HG03095 (cell line): ENCODE data around the gene MEI4.
"Not testable (repeated sequence)": the region's sequence is repeated elsewhere in the genome, so short reads cannot be mapped to it uniquely, and the experiment has no call there.

Experiments
- ATAC-seq: cut with Tn5 transposase; IDR thresholded peaks from one replicate; pipeline ENCODE4 v1.9.1; 2021; ENCODE audit warnings: moderate library complexity; ENCODE audit not compliant: unreplicated experiment

Gene MEI4

DNA sequence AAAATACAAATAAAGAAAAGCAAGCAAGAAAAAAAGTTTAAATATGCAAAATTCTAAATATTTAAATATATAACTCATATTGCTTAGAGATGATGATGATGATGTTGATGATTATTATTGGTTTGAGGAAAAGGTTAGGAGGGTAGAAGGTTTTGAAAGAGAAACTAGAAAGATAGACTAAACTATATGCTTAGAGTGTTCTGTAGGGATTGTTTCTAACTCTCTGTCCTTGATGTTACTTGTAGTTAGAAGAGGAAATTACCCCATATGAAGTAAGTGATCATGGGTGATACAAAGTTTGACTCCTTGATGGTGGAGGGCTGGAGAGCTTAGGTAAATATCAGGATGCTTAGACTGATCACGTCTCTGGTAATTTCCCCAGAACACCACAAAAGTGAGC lies 159.5 kb downstream of the MEI4 start:
- no peak for ATAC-seq

DNA sequence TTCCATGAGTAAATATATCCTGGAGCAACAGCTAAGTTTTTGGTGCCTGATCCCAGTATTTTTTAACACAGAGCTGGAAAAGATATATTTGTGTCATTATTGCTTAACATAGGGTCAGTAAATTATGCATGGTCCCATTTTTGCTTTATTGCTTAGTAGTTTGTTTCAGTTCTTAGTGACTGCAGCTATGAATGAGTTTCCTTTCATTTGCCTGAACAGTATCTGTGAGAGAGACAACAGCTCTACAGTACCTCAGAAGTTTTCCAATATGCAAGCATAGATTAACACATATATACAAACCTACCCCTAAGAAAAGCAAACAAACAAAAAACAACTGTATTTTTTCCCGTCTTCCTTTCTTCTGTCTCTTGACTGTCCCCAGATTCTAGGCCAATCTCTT lies 160.3 kb downstream of the MEI4 start:
- no peak for ATAC-seq

DNA sequence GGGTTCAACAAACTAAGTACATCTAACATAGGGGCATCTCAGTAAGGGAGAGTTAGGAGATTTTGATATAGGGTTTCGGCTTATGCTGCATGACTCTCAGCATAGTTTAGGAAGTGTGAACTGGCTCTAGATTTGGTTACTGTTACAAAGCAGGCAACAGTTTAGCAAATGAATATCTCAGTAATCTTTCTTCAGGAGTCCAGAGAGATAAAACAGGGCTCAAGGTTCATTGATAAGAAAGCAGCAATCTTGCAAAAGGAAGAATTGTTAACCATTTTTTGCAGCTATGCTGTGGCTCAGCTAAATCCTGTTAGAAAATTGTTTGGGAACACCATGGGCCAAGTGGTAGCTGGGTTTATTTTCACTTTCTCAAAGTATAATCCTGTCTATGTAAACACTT lies 161.3 kb downstream of the MEI4 start:
- no peak for ATAC-seq

- ATAC-seq: no peak
Observed at GRCh38 chr6:77815531-77815930, 162.7 kb downstream of the MEI4 start.

- ATAC-seq: no peak
Observed at GRCh38 chr6:77816766-77817270, 164.0 kb downstream of the MEI4 start.

GRCh38 chr6:77822265-77822664 lies 169.4 kb downstream of the MEI4 start:
- no peak for ATAC-seq

GRCh38 chr6:77825204-77825603 lies 172.4 kb downstream of the MEI4 start:
- no peak for ATAC-seq

DNA sequence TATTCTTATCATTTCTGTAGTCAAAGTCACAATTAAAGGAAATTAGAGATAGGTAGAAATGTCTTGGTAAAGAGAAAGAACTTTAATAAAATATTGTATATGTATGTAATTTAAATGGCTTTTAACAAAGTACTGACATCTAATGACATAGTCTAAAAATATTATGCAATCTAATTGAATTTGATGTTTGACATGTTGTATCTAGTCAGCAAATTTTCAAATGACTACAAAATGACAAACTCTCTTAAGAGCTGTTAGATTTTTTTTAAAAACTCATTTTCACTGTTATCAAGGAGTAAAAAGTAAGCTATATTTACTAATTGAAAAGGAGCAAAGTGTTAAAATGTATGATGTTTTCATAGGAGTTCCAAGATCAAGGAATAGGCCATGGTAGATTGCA lies 176.9 kb downstream of the MEI4 start:
- ATAC-seq: no peak

- not testable (repeated sequence) for ATAC-seq
Observed at GRCh38 chr6:77833749-77834148, 180.9 kb downstream of the MEI4 start.

- no peak for ATAC-seq
Observed at GRCh38 chr6:77834591-77834996, 181.8 kb downstream of the MEI4 start.

GRCh38 chr6:77837034-77837784 lies 184.4 kb downstream of the MEI4 start:
- ATAC-seq: no peak

GRCh38 chr6:77839292-77839691 lies 186.5 kb downstream of the MEI4 start:
- no peak for ATAC-seq

DNA sequence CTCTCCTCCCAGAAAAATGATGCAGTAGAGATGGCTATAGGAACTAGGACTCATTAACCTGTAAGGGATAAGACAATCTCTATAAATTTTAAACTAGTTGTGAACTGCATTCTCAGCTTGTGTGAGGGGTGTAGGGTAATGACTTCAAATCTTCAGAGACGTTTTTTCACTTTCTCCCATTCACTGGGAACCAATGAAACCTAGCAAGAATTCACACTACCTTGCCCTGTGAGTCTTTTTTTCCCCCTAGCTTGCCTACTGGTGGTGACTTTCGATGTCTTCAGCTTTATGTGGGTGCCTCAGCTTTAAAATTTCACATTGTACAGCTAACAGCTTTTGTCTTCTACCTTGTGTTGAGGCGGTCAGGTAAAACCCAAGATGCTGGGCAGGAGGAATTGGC lies 192.0 kb downstream of the MEI4 start:
- ATAC-seq: no peak

DNA sequence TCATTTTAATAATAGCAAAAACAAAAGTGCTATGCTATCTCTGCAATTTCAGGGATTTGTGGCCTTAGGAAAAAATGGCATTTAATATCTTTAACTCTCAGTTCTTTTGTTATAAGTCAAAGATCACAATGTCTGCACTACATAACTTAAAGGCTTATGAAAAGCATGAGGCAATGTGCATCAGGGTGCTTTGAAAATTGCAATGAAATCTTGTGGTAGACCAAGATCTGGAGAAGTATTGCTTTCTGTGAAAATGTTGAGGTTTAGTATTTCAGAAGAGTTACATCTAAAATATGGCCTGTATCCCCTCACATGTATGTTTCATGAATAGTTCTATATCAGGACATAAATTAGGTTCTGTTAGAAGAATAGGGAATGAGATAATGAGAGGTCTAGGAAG lies 200.6 kb downstream of the MEI4 start:
- ATAC-seq: no peak

GRCh38 chr6:77856391-77856790 lies 203.6 kb downstream of the MEI4 start:
- ATAC-seq: no peak

GRCh38 chr6:77857421-77857820 lies 204.6 kb downstream of the MEI4 start:
- ATAC-seq: no peak

DNA sequence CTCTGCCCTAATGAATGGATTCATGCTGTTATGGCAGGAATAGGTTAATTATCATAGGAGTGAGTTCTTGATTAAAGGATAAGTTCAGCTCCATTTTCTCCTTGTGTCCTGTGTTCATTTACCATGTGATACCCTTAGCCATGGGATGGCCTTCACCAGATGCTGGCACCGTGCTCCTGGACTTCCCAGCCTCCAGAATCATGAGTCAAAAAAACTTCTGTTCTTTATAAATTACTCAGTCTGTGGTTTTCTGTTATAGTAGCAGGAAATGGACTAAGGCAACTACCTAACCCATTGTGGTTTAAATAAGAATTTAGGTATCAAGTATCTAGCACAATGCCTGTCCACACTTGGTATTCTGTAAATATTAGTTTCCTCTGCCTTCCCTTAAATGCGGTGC lies 223.5 kb downstream of the MEI4 start:
- ATAC-seq: no peak

GRCh38 chr6:77879527-77879926 lies 226.7 kb downstream of the MEI4 start:
- ATAC-seq: no peak

- no peak for ATAC-seq
Observed at GRCh38 chr6:77880501-77880900, 227.7 kb downstream of the MEI4 start.

DNA sequence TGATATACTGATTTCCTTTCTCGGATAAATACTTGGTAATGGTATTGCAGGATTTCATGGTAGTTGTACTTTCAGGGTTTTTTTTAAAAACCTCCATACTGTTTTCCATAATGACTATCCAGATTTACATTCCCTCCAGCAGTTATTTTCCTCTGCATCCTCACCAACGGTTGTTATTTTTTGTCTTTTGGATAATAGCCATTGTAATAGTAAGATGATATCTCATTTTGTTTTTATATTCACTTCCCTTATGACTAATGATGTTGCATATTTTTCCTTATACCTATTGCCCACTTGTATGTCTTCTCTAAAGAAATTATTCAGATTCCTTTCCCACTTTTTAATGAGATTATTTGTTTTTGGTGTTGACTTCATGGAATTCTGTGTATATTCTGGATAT lies 231.0 kb downstream of the MEI4 start:
- no peak for ATAC-seq

GRCh38 chr6:77893391-77893790 lies 240.6 kb downstream of the MEI4 start:
- ATAC-seq: no peak

GRCh38 chr6:77906070-77906469 lies 253.2 kb downstream of the MEI4 start:
- ATAC-seq: no peak

GRCh38 chr6:77910826-77911225 lies 258.0 kb downstream of the MEI4 start:
- no peak for ATAC-seq
